HepG2 (cell line): ENCODE measurements around the gene KDM2B. TPM values are rescaled to one million over a fixed set of nuclear protein-coding genes. Genes with fewer than 3 reads are reported as not detected.

ENCODE experiments used
- ARID2 ChIP-seq: sonication (generic); formaldehyde crosslinking; IDR thresholded peaks from 2 replicates; pipeline ENCODE4 v1.8.1; 2022; ENCODE audit warnings: mild to moderate bottlenecking, missing genetic modification reagents, borderline replicate concordance
- DMAP1 ChIP-seq: IDR thresholded peaks from 2 replicates; pipeline ENCODE4 v1.6.1; 2016
- ETV5 ChIP-seq: IDR thresholded peaks from 2 replicates; pipeline ENCODE4 v1.6.1; 2018; ENCODE audit warnings: missing biosample characterization, missing genetic modification reagents, inconsistent platforms, borderline replicate concordance
- FOXO4 ChIP-seq: sonication (generic); formaldehyde crosslinking; conservative IDR thresholded peaks from 2 replicates; pipeline ENCODE4 v1.8.1; 2023; ENCODE audit warnings: missing genetic modification reagents
- HNF4G ChIP-seq, 2 experiments: sonication (generic) in 1 of 2; formaldehyde crosslinking in 1 of 2; IDR thresholded peaks; 2 replicates each; pipeline versions ENCODE4 v1.4.0 to v1.6.1; 2011 to 2020; ENCODE audit warnings: borderline replicate concordance in 2 of 2, low read depth in 2 of 2, mild to moderate bottlenecking in 2 of 2, low read length in 1 of 2, missing genetic modification reagents in 1 of 2, moderate library complexity in 1 of 2
- MAFF ChIP-seq: IDR thresholded peaks from 2 replicates; pipeline ENCODE4 v1.6.1; 2011; ENCODE audit warnings: low read depth, low read length, improper control_type of control experiment
- NCOA1 ChIP-seq: sonication (generic); formaldehyde crosslinking; IDR thresholded peaks from 2 replicates; pipeline ENCODE4 v1.9.0; 2021; ENCODE audit warnings: missing genetic modification reagents
- NFIC ChIP-seq: IDR thresholded peaks from 2 replicates; pipeline ENCODE4 v1.6.1; 2012; ENCODE audit warnings: mild to moderate bottlenecking, low read length, inconsistent platforms
- RNF2 ChIP-seq: fragments of 450-650 bp; conservative IDR thresholded peaks from 2 replicates; pipeline ENCODE4 v1.6.1; 2016; ENCODE audit warnings: low read depth
- SALL1 ChIP-seq: sonication (generic); formaldehyde crosslinking; IDR thresholded peaks from 2 replicates; pipeline ENCODE4 v1.8.0; 2022; ENCODE audit warnings: mild to moderate bottlenecking, missing genetic modification reagents
- THAP9 ChIP-seq: sonication (generic); formaldehyde crosslinking; IDR thresholded peaks from 2 replicates; pipeline ENCODE4; 2020; ENCODE audit warnings: missing genetic modification reagents, mild to moderate bottlenecking, borderline replicate concordance
- YEATS4 ChIP-seq: sonication (generic); formaldehyde crosslinking; IDR thresholded peaks from 2 replicates; pipeline ENCODE4 v1.4.0; 2020; ENCODE audit warnings: missing genetic modification reagents, borderline replicate concordance
- ZBTB46 ChIP-seq: sonication (generic); formaldehyde crosslinking; IDR thresholded peaks from 2 replicates; pipeline ENCODE4 v1.4.0; 2020; ENCODE audit warnings: mild to moderate bottlenecking, missing genetic modification reagents, borderline replicate concordance
- ZBTB7A ChIP-seq: sonication (generic); formaldehyde crosslinking; IDR thresholded peaks from 2 replicates; pipeline ENCODE4 v1.8.0; 2022; ENCODE audit warnings: mild to moderate bottlenecking, missing genetic modification reagents
- ZFY ChIP-seq: sonication (generic); formaldehyde crosslinking; IDR thresholded peaks from 2 replicates; pipeline ENCODE4 v1.4.0; 2020; ENCODE audit warnings: missing genetic modification reagents
- ZFYVE20 ChIP-seq: sonication (generic); formaldehyde crosslinking; IDR thresholded peaks from 2 replicates; pipeline ENCODE4 v1.8.0; 2023; ENCODE audit warnings: low read depth, mild to moderate bottlenecking, moderate library complexity, missing genetic modification reagents, borderline replicate concordance
- ZNF296 ChIP-seq: sonication (generic); formaldehyde crosslinking; conservative IDR thresholded peaks from 2 replicates; pipeline ENCODE4 v1.5.0; 2020; ENCODE audit warnings: mild to moderate bottlenecking, missing genetic modification reagents
- ZNF382 ChIP-seq: sonication (generic); formaldehyde crosslinking; IDR thresholded peaks from 2 replicates; pipeline ENCODE4 v1.5.0; 2020; ENCODE audit warnings: missing genetic modification reagents, mild to moderate bottlenecking, borderline replicate concordance
- ZNF784 ChIP-seq: sonication (generic); formaldehyde crosslinking; IDR thresholded peaks from 2 replicates; pipeline ENCODE4 v1.5.1; 2020; ENCODE audit warnings: missing genetic modification reagents, mild to moderate bottlenecking, borderline replicate concordance
- ZNF883 ChIP-seq: sonication (generic); formaldehyde crosslinking; IDR thresholded peaks from 2 replicates; pipeline ENCODE4 v1.5.1; 2020; ENCODE audit warnings: mild to moderate bottlenecking, missing genetic modification reagents; ENCODE audit errors: not compliant biosample characterization
- ZSCAN9 ChIP-seq: IDR thresholded peaks from 2 replicates; pipeline ENCODE4 v1.6.1; 2016; ENCODE audit warnings: borderline replicate concordance
- polyA plus RNA-seq, 8 experiments: library from polyadenylated mRNA; depleted of rRNA in 3 of 8; stranded (reverse) in 7 of 8; unstranded in 1 of 8; fragments of >200 nt; fragmentation: Illumina TruSeq in 4 of 8; extraction: Trizol in 4 of 8; gene quantifications; 2 replicates each; pipeline versions ENCODE4 v1.2.1 to v1.2.3, GENCODE V29; 2011 to 2016; ENCODE audit warnings: low read depth in 4 of 8, missing spikeins in 1 of 8, mixed read lengths in 1 of 8; ENCODE audit not compliant: insufficient read depth in 1 of 8
- total RNA-seq, 5 experiments: library from RNA; depleted of rRNA; stranded (reverse); fragments of >200 nt; fragmentation: Illumina TruSeq; extraction: Trizol; gene quantifications; 2 replicates each; pipeline ENCODE4 v1.2.3, GENCODE V29; 2016; ENCODE audit warnings: low read depth in 1 of 5

Gene KDM2B
- total and polyA plus RNA-seq, 2 of the 13 experiments (the other 11 are each of a cell fraction or from before 2014, with no cell fraction given) = 17.5 to 26.1 TPM

- TF ChIP-seq ZNF883 (CRISPR knock-in tag) (peak; percentile 75), ETV5 (CRISPR knock-in tag) (peak; percentile 50; the same call in 1 of the 2 replicates), MAFF (no peak), DMAP1 (CRISPR knock-in tag) (peak; percentile 81), ZNF784 (CRISPR knock-in tag) (0 out of 2 replicates have a peak, but pooled peaks have one; percentile 25), RNF2 (0 out of 2 replicates have a peak, but pooled peaks have one; percentile 25), YEATS4 (CRISPR knock-in tag) (peak; percentile 79; the same call in 1 of the 2 replicates), ZFYVE20 (CRISPR knock-in tag) (0 out of 2 replicates have a peak, but pooled peaks have one; percentile 46), NFIC (no peak; the same call in 1 of the 2 replicates), ZFY (CRISPR knock-in tag) (peak; percentile 74), ZBTB7A (no peak; the same call in 1 of the 2 replicates), ZSCAN9 (CRISPR knock-in tag) (peak; percentile 85; the same call in 1 of the 2 replicates), THAP9 (CRISPR knock-in tag) (peak; percentile 82), ARID2 (CRISPR knock-in tag) (peak; percentile 64; the same call in 1 of the 2 replicates), NCOA1 (peak; percentile 60; the same call in 1 of the 2 replicates), ZNF296 (no peak), SALL1 (CRISPR knock-in tag) (peak; percentile 81), ZBTB46 (CRISPR knock-in tag) (no peak), HNF4G (IDR thresholded peaks at IDR 0.05; ENCODE audit: borderline replicate concordance, low read depth, low read length) (no peak), HNF4G (CRISPR knock-in tag; IDR thresholded peaks at IDR 0.05; ENCODE audit: borderline replicate concordance, low read depth) (no peak), ZNF382 (CRISPR knock-in tag) (no peak), FOXO4 (CRISPR knock-in tag) (0 out of 2 replicates have a peak, but pooled peaks have one; percentile 40)
Observed at GRCh38 chr12:121399391-121400331, 181.2 kb downstream of the KDM2B start, which contains the start of gene RNF34 (continued).
